T-helper 17 cell (primary cell): ENCODE measurements around the gene ANKRD40. TPM values are rescaled to one million over a fixed set of nuclear protein-coding genes. Genes with fewer than 3 reads are reported as not detected.
A peak's percentile ranks its signal among the peaks of the same experiment; 100 is the strongest.

ENCODE experiments used
- ATAC-seq: fragments of 150-1000 bp; cut with Tn5 transposase; 2 replicates; pipeline ENCODE4 v1.10.0; 2021; ENCODE audit warnings: mild to moderate bottlenecking, moderate library complexity
- DNase-seq, 3 donors: peaks; one replicate each; pipeline versions ENCODE4 v3.0.0 to v3.0.0-alpha.2; 2020 to 2021
- H3K9me3 ChIP-seq: one replicate; pipeline ENCODE4 v1.7.0; 2013; ENCODE audit warnings: low read length, mild to moderate bottlenecking; ENCODE audit not compliant: control insufficient read depth, poor library complexity, severe bottlenecking
- H3K27ac Mint-ChIP-seq: one replicate; pipeline ENCODE4 v1.8.0; 2022; ENCODE audit warnings: mild to moderate bottlenecking, moderate library complexity, mixed read lengths
- H3K27me3 Mint-ChIP-seq: one replicate; pipeline ENCODE4 v1.8.0; 2022; ENCODE audit warnings: mixed read lengths
- H3K36me3 Mint-ChIP-seq: one replicate; pipeline ENCODE4 v1.8.0; 2022; ENCODE audit warnings: low read depth, mixed read lengths
- H3K4me1 Mint-ChIP-seq: one replicate; pipeline ENCODE4 v1.8.0; 2022; ENCODE audit warnings: mild to moderate bottlenecking, mixed read lengths
- H3K4me3 Mint-ChIP-seq: one replicate; pipeline ENCODE4 v1.8.0; 2022; ENCODE audit warnings: mild to moderate bottlenecking, moderate library complexity, mixed read lengths
- total RNA-seq, 4 donors: library from RNA in 2 of 4; stranded (reverse) in 2 of 4; gene quantifications; one replicate each; pipeline ENCODE4 v1.2.3 and lab custom pipeline; 2022 to 2026

The ANKRD40 gene
- total RNA-seq, 2 donors from 2014 or later: 24.3 to 25.6 TPM

DNA sequence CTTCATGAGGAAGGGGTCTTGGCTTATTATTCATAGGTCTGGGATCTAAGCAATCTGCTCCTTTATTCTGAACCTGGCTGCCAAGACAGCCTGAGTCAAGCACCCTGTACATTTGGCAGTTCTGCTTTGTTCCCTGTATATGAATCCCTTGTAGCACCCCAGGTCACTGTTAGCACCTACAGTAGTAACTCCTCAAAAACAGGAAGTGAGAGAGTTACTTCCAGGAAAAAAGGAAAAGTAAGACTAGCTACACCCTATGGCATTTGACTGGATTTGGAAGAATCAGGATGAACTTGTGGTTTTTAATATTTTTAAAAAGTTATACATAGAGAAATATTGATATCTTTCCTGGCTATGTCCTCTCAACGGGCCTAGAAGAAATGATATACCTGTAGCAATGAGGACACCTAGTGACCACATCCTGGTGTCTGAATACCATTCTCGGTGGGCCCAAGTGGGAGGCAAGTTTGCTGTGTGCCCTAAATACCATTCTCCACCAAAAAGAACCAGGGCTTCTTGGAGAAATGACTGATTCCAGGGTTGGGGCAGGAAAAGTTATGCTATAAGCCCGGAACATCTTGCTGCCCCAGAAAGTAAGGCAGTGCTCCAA, 9.9 kb downstream of the ANKRD40 start:
- ATAC-seq (no peak), DNase-seq (no peak)
- no peak overlapping the region for H3K4me3 Mint-ChIP-seq
- H3K27ac Mint-ChIP-seq: no peak overlapping the region
- no peaks in the 10 kb centered on the region for H3K27me3 Mint-ChIP-seq
- peaks cover 10% of the 10 kb centered on the region for H3K36me3 Mint-ChIP-seq
- peaks cover 22% of the 10 kb centered on the region for H3K4me1 Mint-ChIP-seq
- H3K9me3 ChIP-seq: no peaks in the 10 kb centered on the region

DNA sequence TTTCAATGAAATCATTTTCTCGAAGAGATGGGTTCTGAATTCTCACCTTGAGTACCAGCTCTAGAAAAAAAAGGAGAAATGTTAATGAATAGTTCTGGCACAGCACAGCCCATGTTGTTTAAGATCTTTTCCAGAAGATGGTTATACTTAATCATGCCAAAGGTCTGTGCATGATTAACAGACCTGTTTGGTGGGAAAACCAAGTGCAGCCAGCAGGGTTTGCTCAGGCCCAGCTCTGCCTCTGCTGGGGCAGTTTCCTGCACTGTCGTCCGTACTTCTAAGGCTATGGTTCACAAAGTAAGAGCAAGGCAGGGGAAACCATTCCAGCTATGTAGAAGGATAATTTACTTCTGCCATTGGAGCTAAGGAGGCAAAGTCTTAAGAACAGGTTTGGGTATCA, 10.7 kb downstream of the ANKRD40 start:
- H3K4me1 Mint-ChIP-seq: peaks cover 23% of the 10 kb centered on the region
- no peaks in the 10 kb centered on the region for H3K9me3 ChIP-seq
- DNase-seq: no peak
- no peak overlapping the region for H3K27ac Mint-ChIP-seq
- no peak for ATAC-seq
- no peaks in the 10 kb centered on the region for H3K27me3 Mint-ChIP-seq
- H3K4me3 Mint-ChIP-seq: no peak overlapping the region
- H3K36me3 Mint-ChIP-seq: peaks cover 10% of the 10 kb centered on the region

DNA sequence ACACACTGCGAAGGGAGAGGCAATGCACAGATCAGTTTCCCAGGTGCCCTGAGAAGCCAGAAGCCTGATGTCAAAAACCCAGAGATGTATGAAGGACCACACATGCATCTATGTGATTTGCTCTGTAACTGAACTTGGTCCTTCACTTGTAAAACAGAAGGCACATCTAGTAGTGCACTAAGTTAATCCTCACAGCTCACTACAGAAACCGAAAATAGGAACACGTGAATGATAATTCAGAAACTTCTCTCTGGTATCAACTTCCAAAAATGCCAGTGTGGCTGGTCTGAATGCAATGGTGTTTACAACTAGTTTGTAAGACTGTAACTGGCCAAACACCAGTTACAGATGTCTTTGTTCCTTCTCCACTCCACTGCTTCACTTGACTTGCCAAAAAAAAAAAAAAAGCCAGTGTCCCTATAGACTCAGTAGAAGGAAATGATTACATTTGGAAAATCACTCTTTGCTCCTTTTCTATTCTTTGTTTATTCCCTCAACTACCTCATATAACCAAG, 11.3 kb downstream of the ANKRD40 start:
- no peaks in the 10 kb centered on the region for H3K9me3 ChIP-seq
- Mint-ChIP-seq H3K36me3 (peaks cover 10% of the 10 kb centered on the region), H3K27ac (peak overlapping the region; percentile 47), H3K4me1 (peaks cover 19% of the 10 kb centered on the region), H3K4me3 (no peak overlapping the region), H3K27me3 (no peaks in the 10 kb centered on the region)
- DNase-seq (no peak), ATAC-seq (no peak)

DNA sequence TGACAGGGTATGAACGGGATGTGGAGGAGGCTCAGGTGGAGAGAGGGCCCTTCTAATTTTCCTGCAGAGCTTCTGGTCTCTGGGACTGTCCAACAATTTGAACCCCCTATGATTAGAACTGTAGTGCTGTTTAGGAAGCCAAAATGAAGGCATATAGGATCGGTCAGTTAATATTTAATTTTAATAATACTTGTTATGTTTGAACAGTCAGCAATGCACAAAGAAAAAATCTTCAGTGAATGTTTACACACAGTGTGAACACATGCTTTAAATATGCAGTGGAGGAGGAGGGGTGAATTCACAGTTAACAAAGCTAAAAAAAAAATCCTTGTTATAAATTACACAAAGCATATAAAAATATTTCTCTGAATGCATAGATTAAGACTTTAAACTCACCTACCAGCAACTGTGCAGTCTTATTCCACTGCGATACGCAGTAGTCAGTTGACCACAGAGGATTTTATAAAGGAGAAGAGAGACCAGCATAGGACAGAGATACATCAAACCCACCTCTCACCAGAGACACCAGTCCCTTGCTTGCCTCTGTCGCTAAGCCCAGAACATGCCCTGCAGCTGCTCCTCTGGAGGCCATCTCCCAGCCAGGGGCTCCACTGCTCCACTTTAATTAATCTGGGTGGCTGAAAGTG, 14.6 kb downstream of the ANKRD40 start:
- no peak for ATAC-seq
- Mint-ChIP-seq H3K27me3 (no peaks in the 10 kb centered on the region), H3K36me3 (peaks cover 3% of the 10 kb centered on the region), H3K4me3 (no peak overlapping the region), H3K4me1 (peaks cover 15% of the 10 kb centered on the region), H3K27ac (peak overlapping the region; percentile 21)
- DNase-seq: no peak
- no peaks in the 10 kb centered on the region for H3K9me3 ChIP-seq

DNA sequence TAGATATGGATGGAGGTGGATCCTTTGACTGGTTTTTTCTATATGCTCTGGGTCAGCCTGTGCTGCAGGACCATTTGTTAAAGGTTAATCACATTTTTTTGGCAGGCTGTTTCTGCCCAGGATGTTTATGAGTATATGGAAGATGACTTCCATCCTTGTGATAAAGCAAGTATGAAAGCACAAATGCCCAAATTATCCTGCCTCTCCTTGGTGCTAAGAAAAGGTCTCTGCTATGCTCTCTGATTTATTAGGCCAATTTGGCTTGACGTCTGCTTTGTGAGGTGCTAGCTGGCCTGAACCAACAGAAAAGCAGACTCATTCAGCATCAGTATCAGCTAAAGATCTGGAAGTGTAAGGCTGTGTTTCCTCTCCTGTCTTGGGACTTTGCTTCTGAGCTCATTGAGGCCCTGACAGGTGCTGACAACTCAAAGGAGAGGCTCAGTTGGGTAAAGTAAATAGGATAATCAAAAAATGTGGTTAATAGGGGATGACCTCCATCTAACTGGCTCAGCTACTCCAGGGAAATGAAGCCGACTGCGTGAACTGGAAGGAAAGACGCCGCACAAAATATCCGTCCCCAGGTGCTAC, 15.2 kb downstream of the ANKRD40 start:
- H3K4me3 Mint-ChIP-seq: no peak overlapping the region
- peak overlapping the region; percentile 21 for H3K27ac Mint-ChIP-seq
- no peak for DNase-seq
- no peak for ATAC-seq
- no peaks in the 10 kb centered on the region for H3K27me3 Mint-ChIP-seq
- no peaks in the 10 kb centered on the region for H3K9me3 ChIP-seq
- peaks cover 15% of the 10 kb centered on the region for H3K4me1 Mint-ChIP-seq
- peaks cover 3% of the 10 kb centered on the region for H3K36me3 Mint-ChIP-seq

DNA sequence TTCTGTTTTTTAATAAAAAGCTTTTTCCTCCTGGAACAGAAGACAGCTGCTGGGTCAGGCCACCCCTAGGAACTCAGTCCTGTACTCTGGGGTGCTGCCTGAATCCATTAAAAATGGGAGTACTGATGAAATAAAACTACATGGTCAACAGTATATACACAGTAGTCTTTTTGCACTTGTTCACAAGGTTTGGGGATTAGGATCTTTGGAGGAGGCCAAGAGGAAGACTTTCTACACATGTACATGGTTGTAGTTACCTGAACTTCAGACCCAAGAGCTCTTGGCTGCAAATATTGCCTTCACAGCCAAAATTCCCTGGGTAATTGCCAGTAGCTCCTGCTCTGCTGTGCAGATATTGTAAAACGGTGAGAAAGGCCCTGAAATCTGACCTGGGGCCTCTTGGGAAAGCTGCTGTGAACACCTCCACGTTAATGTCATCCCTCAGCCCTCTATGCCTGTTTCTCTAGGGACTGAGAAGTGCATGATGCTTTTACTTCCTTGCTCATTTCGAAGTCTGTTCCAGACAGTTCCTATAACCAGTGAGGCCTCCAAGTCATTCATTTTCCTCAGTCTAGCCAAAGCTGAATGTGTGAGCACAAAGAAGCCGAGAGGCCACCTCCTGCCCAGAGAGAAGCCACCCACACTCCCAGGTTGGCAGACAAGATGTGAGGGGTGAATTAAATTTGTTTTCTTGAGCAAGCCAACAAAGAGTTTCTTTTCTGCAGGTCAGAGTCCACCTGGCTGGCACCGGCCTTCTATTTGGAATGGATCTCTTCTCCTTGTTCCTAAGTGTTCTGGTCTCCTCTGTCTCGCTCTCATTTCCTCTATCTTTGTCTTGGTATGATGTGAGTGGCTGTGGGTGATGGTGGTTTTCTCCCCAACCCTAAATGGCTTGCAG, 15.9 kb downstream of the ANKRD40 start:
- no peaks in the 10 kb centered on the region for H3K9me3 ChIP-seq
- peaks cover 10% of the 10 kb centered on the region for H3K4me1 Mint-ChIP-seq
- peaks cover 3% of the 10 kb centered on the region for H3K36me3 Mint-ChIP-seq
- H3K27me3 Mint-ChIP-seq: no peaks in the 10 kb centered on the region
- ATAC-seq: no peak
- DNase-seq: no peak
- no peak overlapping the region for H3K4me3 Mint-ChIP-seq
- H3K27ac Mint-ChIP-seq: peak overlapping the region; percentile 9

DNA sequence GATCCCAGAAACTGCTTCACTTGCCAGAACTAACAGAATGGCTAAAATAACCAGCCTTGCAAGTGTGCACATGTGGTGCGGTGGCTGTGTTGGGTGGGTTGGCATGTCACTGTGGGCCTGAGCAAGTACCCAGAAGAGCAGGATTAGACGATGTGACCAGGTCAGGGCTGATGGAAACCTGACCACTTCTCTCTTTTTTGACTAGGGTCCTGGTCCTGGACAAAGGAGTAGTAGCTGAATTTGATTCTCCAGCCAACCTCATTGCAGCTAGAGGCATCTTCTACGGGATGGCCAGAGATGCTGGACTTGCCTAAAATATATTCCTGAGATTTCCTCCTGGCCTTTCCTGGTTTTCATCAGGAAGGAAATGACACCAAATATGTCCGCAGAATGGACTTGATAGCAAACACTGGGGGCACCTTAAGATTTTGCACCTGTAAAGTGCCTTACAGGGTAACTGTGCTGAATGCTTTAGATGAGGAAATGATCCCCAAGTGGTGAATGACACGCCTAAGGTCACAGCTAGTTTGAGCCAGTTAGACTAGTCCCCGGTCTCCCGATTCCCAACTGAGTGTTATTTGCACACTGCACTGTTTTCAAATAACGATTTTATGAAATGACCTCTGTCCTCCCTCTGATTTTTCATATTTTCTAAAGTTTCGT, 16.7 kb downstream of the ANKRD40 start:
- H3K9me3 ChIP-seq: no peaks in the 10 kb centered on the region
- Mint-ChIP-seq H3K27me3 (no peaks in the 10 kb centered on the region), H3K4me3 (no peak overlapping the region), H3K4me1 (peaks cover 10% of the 10 kb centered on the region), H3K36me3 (peaks cover 3% of the 10 kb centered on the region), H3K27ac (peak overlapping the region; percentile 9)
- ATAC-seq: no peak
- DNase-seq: no peak

DNA sequence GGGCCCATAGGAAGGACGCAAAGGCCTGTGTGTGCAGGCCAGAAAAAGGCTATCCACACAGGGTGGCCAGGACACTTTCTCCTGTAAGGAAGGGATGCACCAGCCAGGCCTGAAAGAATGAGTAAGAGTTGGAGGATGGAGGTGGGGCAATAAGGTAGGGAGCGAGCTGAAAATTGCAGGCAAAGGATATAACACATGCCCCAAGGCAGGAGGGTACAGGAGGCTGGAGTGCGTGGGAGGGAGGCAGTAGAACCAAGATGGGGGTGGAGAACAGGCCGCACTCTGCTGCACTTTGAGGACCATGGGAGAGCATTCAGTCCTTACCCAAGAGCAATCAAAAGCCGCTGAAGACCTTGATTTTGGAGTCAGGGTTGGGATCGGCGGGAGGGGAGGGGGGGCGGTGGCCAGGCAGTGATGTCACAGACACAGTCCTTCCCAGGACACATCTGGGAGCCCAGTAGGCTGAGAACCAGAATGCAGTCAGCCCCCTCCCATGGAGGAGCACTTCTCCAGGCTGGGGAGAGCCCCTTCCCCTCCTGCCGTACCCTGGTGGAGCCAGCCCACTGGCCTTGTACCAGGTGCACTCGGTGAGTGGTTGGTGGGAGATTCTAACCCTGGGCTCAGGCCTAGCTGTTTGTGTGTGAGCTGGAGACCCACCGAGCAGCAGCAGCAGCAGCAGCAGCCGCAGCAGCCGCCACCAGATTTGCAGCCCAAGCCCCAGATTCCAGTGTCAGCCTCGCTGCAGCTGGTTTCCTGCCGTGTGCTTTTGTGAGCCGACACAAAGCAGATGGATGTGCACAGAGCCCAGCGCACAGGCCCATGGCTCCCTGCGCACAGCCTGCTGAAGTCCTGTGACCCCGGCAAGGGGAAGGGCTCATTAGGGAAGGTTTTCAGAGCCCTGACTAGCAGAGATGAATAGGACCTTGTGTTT, 17.5 kb downstream of the ANKRD40 start:
- Mint-ChIP-seq H3K27me3 (no peaks in the 10 kb centered on the region), H3K36me3 (no peaks in the 10 kb centered on the region), H3K4me3 (no peak overlapping the region), H3K4me1 (peaks cover 10% of the 10 kb centered on the region), H3K27ac (no peak overlapping the region)
- no peak for ATAC-seq
- no peaks in the 10 kb centered on the region for H3K9me3 ChIP-seq
- no peak for DNase-seq

DNA sequence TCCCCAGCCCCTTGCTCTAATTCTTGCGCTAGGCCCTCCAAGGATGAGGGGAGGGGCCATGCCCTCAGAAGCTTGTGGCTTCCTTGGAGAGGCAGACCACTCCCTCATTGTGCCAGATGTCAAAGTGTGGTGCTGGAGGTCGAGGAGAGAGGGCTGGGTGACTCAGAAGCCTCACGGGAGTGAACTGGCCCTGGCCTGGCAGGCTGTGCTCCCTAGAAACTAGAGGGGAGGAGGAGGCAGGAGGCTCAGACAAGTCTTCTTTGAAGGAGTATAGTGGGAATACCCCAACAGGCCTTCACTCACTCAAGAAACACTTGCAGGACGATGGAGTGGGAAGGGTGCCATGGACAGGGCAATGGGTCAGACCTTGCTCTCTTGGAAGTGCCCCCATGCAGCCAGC, 18.5 kb downstream of the ANKRD40 start:
- Mint-ChIP-seq H3K27ac (no peak overlapping the region), H3K36me3 (no peaks in the 10 kb centered on the region), H3K4me3 (no peak overlapping the region), H3K4me1 (peaks cover 7% of the 10 kb centered on the region), H3K27me3 (no peaks in the 10 kb centered on the region)
- H3K9me3 ChIP-seq: no peaks in the 10 kb centered on the region
- ATAC-seq (no peak), DNase-seq (no peak)

DNA sequence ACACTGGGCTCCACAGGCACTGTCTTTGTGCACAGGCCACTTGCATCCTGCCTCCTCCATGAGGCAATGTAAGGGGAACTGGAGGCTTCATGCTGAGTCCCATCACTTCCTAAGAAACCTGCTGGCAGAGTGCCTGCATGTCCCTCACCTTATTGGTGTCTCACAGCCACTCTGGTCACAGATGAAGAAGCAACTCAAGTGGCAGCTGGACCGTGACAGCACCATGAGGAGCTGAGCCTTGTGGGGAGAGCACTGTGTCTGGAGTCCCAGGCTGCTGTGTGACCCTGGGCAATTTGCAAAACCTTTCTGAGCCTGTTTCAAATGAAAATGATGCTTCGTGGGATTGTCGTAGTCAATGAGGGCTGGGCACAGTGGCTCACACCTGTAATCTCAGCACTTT, 19.5 kb downstream of the ANKRD40 start:
- Mint-ChIP-seq H3K27me3 (no peaks in the 10 kb centered on the region), H3K4me1 (peaks cover 7% of the 10 kb centered on the region), H3K27ac (no peak overlapping the region), H3K36me3 (no peaks in the 10 kb centered on the region), H3K4me3 (no peak overlapping the region)
- ATAC-seq: no peak
- no peak for DNase-seq
- no peaks in the 10 kb centered on the region for H3K9me3 ChIP-seq

DNA sequence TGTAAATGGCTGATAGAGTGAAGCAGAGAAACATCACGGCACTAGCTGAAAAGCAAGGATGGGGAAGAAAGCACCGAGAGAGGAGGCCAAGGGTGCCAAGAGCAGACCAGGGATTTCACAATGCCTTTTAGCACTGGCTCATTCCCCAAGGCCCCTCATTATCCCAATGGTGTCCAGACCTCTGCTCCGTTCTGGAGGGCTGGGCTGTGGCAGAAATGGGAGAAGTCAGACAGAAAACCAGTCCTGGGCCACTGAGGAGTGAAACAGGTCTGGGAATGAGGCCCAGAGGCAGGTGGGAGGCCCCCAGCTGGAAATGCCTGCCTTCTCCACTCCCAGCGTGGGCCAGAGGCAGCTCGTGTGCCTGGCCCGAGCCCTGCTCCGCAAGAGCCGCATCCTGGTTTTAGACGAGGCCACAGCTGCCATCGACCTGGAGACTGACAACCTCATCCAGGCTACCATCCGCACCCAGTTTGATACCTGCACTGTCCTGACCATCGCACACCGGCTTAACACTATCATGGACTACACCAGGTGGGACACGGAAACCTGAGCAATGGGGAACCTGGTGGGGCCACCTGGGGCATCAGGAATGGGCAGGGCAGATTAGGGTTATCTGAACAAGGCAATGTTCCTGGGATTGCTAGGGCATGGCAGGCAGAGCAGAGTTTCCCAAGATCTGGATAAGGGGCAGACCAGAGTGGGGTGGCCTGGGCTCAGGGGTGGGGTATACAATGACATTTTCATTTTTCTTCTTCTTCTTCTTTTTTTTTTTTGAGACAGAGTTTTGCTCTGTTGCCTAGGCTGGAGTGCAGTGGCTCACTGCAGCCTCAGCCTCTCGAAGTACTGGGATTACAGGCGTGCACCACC, 20.3 kb downstream of the ANKRD40 start:
- no peaks in the 10 kb centered on the region for H3K9me3 ChIP-seq
- ATAC-seq: no peak
- Mint-ChIP-seq H3K4me3 (peak overlapping the region; percentile 25), H3K4me1 (peaks cover 6% of the 10 kb centered on the region), H3K27ac (peak overlapping the region; percentile 81), H3K27me3 (peaks cover 3% of the 10 kb centered on the region), H3K36me3 (peaks cover under 1% of the 10 kb centered on the region)
- DNase-seq: no peak
